ENCODE results near the gene PLA2G7. TPM values are rescaled to one million over a fixed set of nuclear protein-coding genes. Genes with fewer than 3 reads are reported as not detected.

PLA2G7 gene
- total and polyA plus RNA-seq, 2 of the 8 experiments (the other 6 are each of a cell fraction or from before 2014, with no cell fraction given) = 1.5 to 2.2 TPM

DNA sequence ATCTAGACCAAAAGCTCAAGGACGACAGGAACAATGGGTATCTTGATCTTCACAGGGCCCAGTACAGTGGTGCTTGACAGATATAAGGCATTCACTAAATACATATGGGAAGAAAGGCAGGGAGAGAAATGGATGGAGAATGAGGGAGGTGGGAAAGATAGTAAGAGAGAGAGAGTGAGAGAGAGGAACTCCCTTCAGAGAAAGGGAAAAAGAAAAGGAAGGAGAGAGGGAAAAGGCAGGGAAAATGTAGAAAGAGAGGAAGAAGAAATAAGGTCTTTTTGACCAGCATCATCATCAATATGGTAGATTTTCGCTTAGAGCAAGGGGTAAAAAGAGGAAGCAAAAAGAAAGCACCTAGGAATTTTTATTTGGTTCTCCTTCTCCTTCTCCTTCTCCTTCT lies 10.8 kb upstream of the PLA2G7 start:
- Histone ChIP-seq H2BK12ac (ENCODE audit: low read depth, low read length) (no peak overlapping the region), H3K14ac (ENCODE audit: insufficient read length) (no peak overlapping the region), H3K4me2 (ENCODE audit: insufficient read depth in 1 of 2, low read depth in 2 of 2, low read length in 2 of 2) (no peak overlapping the region), H2BK5ac (ENCODE audit: low read depth, low read length) (no peak overlapping the region), H3K79me1 (ENCODE audit: low read depth, low read length) (no peaks in the 10 kb centered on the region), H3K4me1 (replicated peaks in 1 of 4; ENCODE audit: control insufficient read depth in 3 of 4, insufficient read depth in 4 of 4, low read length in 3 of 4) (peaks cover 2 to 10% (median 4%) of the 10 kb centered on the region in 4 experiments; a peak in 6 of 7 replicates), H2BK20ac (ENCODE audit: low read length) (no peak overlapping the region), H3K23ac (ENCODE audit: insufficient read length) (no peak overlapping the region), H2BK15ac (ENCODE audit: low read length) (no peak overlapping the region), H4K5ac (ENCODE audit: insufficient read length, low read depth, low read length) (no peak overlapping the region), H4K8ac (ENCODE audit: extremely low read depth, insufficient read depth, low read length) (no peak overlapping the region), H2AK5ac (ENCODE audit: low read depth, low read length) (no peak overlapping the region), H3K79me2 (ENCODE audit: control insufficient read depth in 1 of 2, insufficient read depth in 2 of 2, low read length in 2 of 2) (no peaks in the 10 kb centered on the region), H3K4ac (replicated peaks; ENCODE audit: insufficient read length, low read depth, low read length) (no peak overlapping the region), H3K23me2 (ENCODE audit: low read depth, low read length) (no peaks in the 10 kb centered on the region), H3K56ac (replicated peaks; ENCODE audit: insufficient read length, low read depth, low read length) (no peak overlapping the region), H3K36me3 (ENCODE audit: control insufficient read depth in 2 of 4, insufficient read depth in 4 of 4, low read length in 3 of 4) (no peaks in the 10 kb centered on the region), H3K27me3 (replicated peaks in 1 of 4; ENCODE audit: control insufficient read depth in 3 of 4, extremely low read depth in 1 of 4, insufficient read depth in 3 of 4, low read length in 3 of 4) (no peaks in the 10 kb centered on the region), H3K27ac (ENCODE audit: low read depth, low read length) (no peak overlapping the region), H3K4me3 (ENCODE audit: extremely low read depth in 1 of 4, insufficient read depth in 2 of 4, low read depth in 3 of 4, low read length in 4 of 4) (no peak overlapping the region), H3K9me3 (ENCODE audit: insufficient read depth in 2 of 2, low read depth in 1 of 2, low read length in 1 of 2) (no peaks in the 10 kb centered on the region), H4K20me1 (replicated peaks in 1 of 2; ENCODE audit: control insufficient read depth in 1 of 2, insufficient read depth in 2 of 2, low read length in 2 of 2) (no peaks in the 10 kb centered on the region), H4K91ac (replicated peaks; ENCODE audit: insufficient read length, low read length) (no peak overlapping the region), H3K9ac (replicated peaks in 1 of 4; ENCODE audit: extremely low read depth in 1 of 4, low read depth in 3 of 4, low read length in 3 of 4) (no peak overlapping the region), H2BK120ac (replicated peaks; ENCODE audit: low read depth, low read length) (no peak overlapping the region), H2AFZ (ENCODE audit: low read length) (no peak overlapping the region), H3K18ac (ENCODE audit: extremely low read depth, low read length) (no peak overlapping the region)
- TF ChIP-seq, protein P1, sequence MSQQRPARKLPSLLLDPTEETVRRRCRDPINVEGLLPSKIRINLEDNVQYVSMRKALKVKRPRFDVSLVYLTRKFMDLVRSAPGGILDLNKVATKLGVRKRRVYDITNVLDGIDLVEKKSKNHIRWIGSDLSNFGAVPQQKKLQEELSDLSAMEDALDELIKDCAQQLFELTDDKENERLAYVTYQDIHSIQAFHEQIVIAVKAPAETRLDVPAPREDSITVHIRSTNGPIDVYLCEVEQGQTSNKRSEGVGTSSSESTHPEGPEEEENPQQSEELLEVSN (IDR thresholded peaks at IDR 0.05) = no peak
- no peak for TF ChIP-seq BACH1 (IDR thresholded peaks at IDR 0.05; ENCODE audit: low read length)
- 89% methylated on average over 2 of the region's 2 CpGs; no CpG with 5 or more reads in 1 of the 2 experiments for whole genome bisulfite sequencing, 2 experiments (ENCODE audit: extremely low coverage in 1 of 2, insufficient coverage in 1 of 2, insufficient read length in 1 of 2, insufficient replicate concordance in 2 of 2, low coverage in 1 of 2, low lambda C conversion rate in 2 of 2, missing lambda C conversion rate in 1 of 2)
- DNase-seq (ENCODE audit: low read depth in 1 of 2, low spot score in 2 of 2) = no peak
- POLR2A ChIA-PET (ENCODE audit: partially characterized antibody) = no interaction called here
- CTCF ChIA-PET (ENCODE audit: partially characterized antibody) = interaction anchor here (0.7 to 5.3 kb wide), 2 partner anchors 11 to 501 kb away, joined by 3 to 41 read pairs; partner anchors contain the start of gene PLA2G7
- FAIRE-seq = no peak

Measured in H1 (cell line).